K562 treated with DMSO at 1 percent for 4 hours (cell line): ENCODE measurements around the gene ZRANB3. TPM values are rescaled to one million over a fixed set of nuclear protein-coding genes. Genes with fewer than 3 reads are reported as not detected.

Experiments used
- total RNA-seq: library from RNA; unstranded; fragments of 300-600 nt; gene quantifications from 2 replicates; pipeline ENCODE4 v1.2.3, GENCODE V29; 2022; ENCODE audit not compliant: insufficient read depth

The ZRANB3 gene
- total RNA-seq = 2.0 and 2.8 TPM in 2 replicates

GRCh38 chr2:135530313-135531230, at the start of gene ZRANB3:
ZRANB3 (minus strand) TSS chr2:135531218.

GRCh38 chr2:135531231-135532197, 496 bp upstream of the ZRANB3 start, which contains the start of gene R3HDM1:
R3HDM1 (plus strand) TSS chr2:135531484; CDS start chr2:135604846, 73,362 bp downstream.

Other genes with a start within 250 kb of the ZRANB3 start
- gene R3HDM1, start 266 bp upstream of the ZRANB3 start, total RNA-seq = 32.0 and 36.0 TPM in 2 replicates
- gene UBXN4, start 210.6 kb upstream of the ZRANB3 start, total RNA-seq = 34.0 and 40.6 TPM in 2 replicates